K562 (cell line): ENCODE results near the gene ORMDL2. TPM values are rescaled to one million over a fixed set of nuclear protein-coding genes. Genes with fewer than 3 reads are reported as not detected.

Experiments
- ATAC-seq: fragments of 200-7000 bp; cut with Tn5 transposase; 3 replicates; pipeline ENCODE4 v1.9.1; 2020; ENCODE audit warnings: moderate library complexity
- BruUV-seq: library from RNA; stranded (reverse); fragments of 400-500 nt; replicated peaks from 2 replicates; lab custom pipeline; 2021; lab: Mats Ljungman, UMichigan
- CTCF ChIA-PET: fragments of 300-600 bp; formaldehyde crosslinking; extraction: SDS; loops from one replicate; lab custom pipeline; 2021; ENCODE audit warnings: low intra/inter-chr PET ratio; lab: Yijun Ruan, JAX
- POLR2A ChIA-PET: fragments of 300-600, 350-650 bp; sonication (Branson Sonifier 250); formaldehyde crosslinking; extraction: SDS; loops from one replicate; lab custom pipeline; 2021; ENCODE audit warnings: antibody characterized with exemption, inconsistent platforms; lab: Yijun Ruan, JAX
- DNase-seq, 4 experiments: peaks; one replicate each; pipeline versions ENCODE4 v3.0.0 to v3.0.0-alpha.2; 2011 to 2018; ENCODE audit warnings: low spot score in 3 of 4, mixed read lengths in 3 of 4; ENCODE audit errors: extremely low read depth in 1 of 4
- FAIRE-seq: peaks from 2 replicates; lab custom pipeline; 2011; peaks lifted over from hg19 to GRCh38; lab: Jason Lieb, UNC
- H2AFZ ChIP-seq: 2 replicates; pipeline ENCODE4 v1.6.0; 2011; ENCODE audit warnings: low read depth, low read length, control low read depth, inconsistent platforms
- H3K27ac ChIP-seq: fragments of 200-600 bp; 3 replicates; pipeline ENCODE4 v1.8.0; 2011; ENCODE audit warnings: low read depth, mild to moderate bottlenecking, control low read depth, inconsistent platforms, low read length, moderate library complexity, mixed read lengths; ENCODE audit errors: extremely low read depth
- H3K27me3 ChIP-seq, 2 experiments: fragments of 300-600 bp in 1 of 2; 2 replicates in 1 of 2; 3 replicates in 1 of 2; pipeline versions ENCODE4 v1.6.0 to v1.8.0; 2011; ENCODE audit warnings: inconsistent platforms in 2 of 2, low read length in 2 of 2, mild to moderate bottlenecking in 1 of 2, mixed read lengths in 1 of 2, moderate library complexity in 1 of 2; ENCODE audit not compliant: control insufficient read depth in 2 of 2, insufficient read depth in 2 of 2
- H3K36me3 ChIP-seq: fragments of 300-600 bp; 3 replicates; pipeline ENCODE4 v1.8.0; 2011; ENCODE audit warnings: mild to moderate bottlenecking, low read length, inconsistent platforms; ENCODE audit not compliant: control insufficient read depth, insufficient read depth
- H3K4me1 ChIP-seq, 2 experiments: fragments of 200-600 bp in 1 of 2; replicated peaks in 1 of 2; 2 replicates in 1 of 2; 3 replicates in 1 of 2; pipeline versions ENCODE4 v1.5.1 to v1.8.0; 2011; ENCODE audit warnings: inconsistent platforms in 2 of 2, low read length in 2 of 2, mild to moderate bottlenecking in 1 of 2, mixed read lengths in 1 of 2, moderate library complexity in 1 of 2; ENCODE audit not compliant: control insufficient read depth in 2 of 2, insufficient read depth in 2 of 2
- H3K4me2 ChIP-seq: 2 replicates; pipeline ENCODE4 v1.6.1; 2011; ENCODE audit warnings: low read length, control low read depth, inconsistent platforms, mixed read lengths; ENCODE audit not compliant: insufficient read depth
- H3K4me3 ChIP-seq: fragments of 200-600 bp; sonication (generic), shearing (Covaris generic); 2 replicates; pipeline ENCODE4 v1.5.1; 2016; ENCODE audit warnings: control low read depth, inconsistent platforms
- H3K79me2 ChIP-seq: fragments of 200-600 bp; 3 replicates; pipeline ENCODE4 v1.8.0; 2011; ENCODE audit warnings: low read length, inconsistent platforms; ENCODE audit not compliant: control insufficient read depth, insufficient read depth
- H3K9ac ChIP-seq, 2 experiments: 2 replicates each; pipeline versions ENCODE4 v1.6.0 to v1.6.1; 2011; ENCODE audit warnings: low read depth in 2 of 2, low read length in 2 of 2, control low read depth in 1 of 2, inconsistent platforms in 1 of 2, mild to moderate bottlenecking in 1 of 2, mixed read lengths in 1 of 2; ENCODE audit not compliant: insufficient read depth in 1 of 2
- H3K9me1 ChIP-seq: one replicate; pipeline ENCODE4 v1.6.0; 2011; ENCODE audit warnings: inconsistent platforms, mild to moderate bottlenecking, low read length, moderate library complexity; ENCODE audit not compliant: control insufficient read depth, insufficient read depth
- H3K9me3 ChIP-seq: replicated peaks from 2 replicates; pipeline ENCODE4 v1.5.1; 2011; ENCODE audit warnings: low read depth, low read length, inconsistent platforms; ENCODE audit not compliant: control insufficient read depth, insufficient read depth
- H4K20me1 ChIP-seq: replicated peaks from 2 replicates; pipeline ENCODE4 v1.6.1; 2011; ENCODE audit warnings: low read length, inconsistent platforms, mixed read lengths; ENCODE audit not compliant: control insufficient read depth, insufficient read depth
- CEBPB ChIP-seq: fragments of 450-650 bp; IDR thresholded peaks from 2 replicates; pipeline ENCODE4 v1.6.1; 2016; ENCODE audit warnings: missing genetic modification characterization, missing compliant biosample characterization
- CEBPG ChIP-seq, 3 experiments: fragments of 200-800 bp in 1 of 3; sonication (Bioruptor generic) in 1 of 3; sonication (generic) in 1 of 3; formaldehyde crosslinking in 1 of 3; IDR thresholded peaks in 2 of 3; conservative IDR thresholded peaks in 1 of 3; 2 replicates each; pipeline versions ENCODE4 v1.6.1 to v1.8.0; 2016 to 2022; ENCODE audit warnings: missing compliant biosample characterization in 2 of 3, missing genetic modification characterization in 2 of 3, mild to moderate bottlenecking in 1 of 3, missing genetic modification reagents in 1 of 3
- GTF2E2 ChIP-seq: fragments of 200-800 bp; sonication (Bioruptor generic); IDR thresholded peaks from 2 replicates; pipeline ENCODE4 v1.6.1; 2016; ENCODE audit warnings: missing genetic modification characterization, missing compliant biosample characterization
- RBBP5 ChIP-seq: fragments of 200-600 bp; sonication (generic); IDR thresholded peaks from 2 replicates; pipeline ENCODE4 v1.6.1; 2012; ENCODE audit warnings: borderline replicate concordance, mild to moderate bottlenecking, low read length, control low read depth, inconsistent platforms; ENCODE audit not compliant: insufficient read depth, poor library complexity, severe bottlenecking
- SIX5 ChIP-seq, 2 experiments: IDR thresholded peaks; 2 replicates each; pipeline ENCODE4 v1.6.1; 2011; ENCODE audit warnings: low read length in 2 of 2, borderline replicate concordance in 1 of 2, low read depth in 1 of 2, mild to moderate bottlenecking in 1 of 2, moderate library complexity in 1 of 2; ENCODE audit not compliant: insufficient read depth in 1 of 2
- TGIF2 ChIP-seq: sonication (generic); formaldehyde crosslinking; IDR thresholded peaks from 2 replicates; pipeline ENCODE4 v1.8.1; 2022; ENCODE audit warnings: mild to moderate bottlenecking, missing genetic modification reagents, moderate library complexity
- WGBS: fragments of 100-300 bp; shearing (Covaris generic); methylation state at CpG from one replicate; pipeline ENCODE4 v1.1.6; 2016; ENCODE audit warnings: low coverage, mixed read lengths; ENCODE audit not compliant: insufficient coverage; ENCODE audit errors: missing lambda C conversion rate; 5-methylcytosine and 5-hydroxymethylcytosine counted together
- in situ Hi-C: fragments of 300-500 bp; cut with MboI; formaldehyde crosslinking; loops from 4 replicates; pipeline ENCODE4 v1.15.0; 2018; ENCODE audit warnings: inconsistent platforms, mixed read lengths
- intact Hi-C: fragments of 100-400 bp; cut with micrococcal nuclease; formaldehyde crosslinking; loops from 2 replicates; pipeline ENCODE4 v1.14.2; 2022
- polyA plus RNA-seq, 8 experiments: library from polyadenylated mRNA; depleted of rRNA in 4 of 8; stranded (reverse) in 5 of 8; unstranded in 3 of 8; fragments of >200 nt; fragmentation: Nextera tagmentation in 2 of 8; fragmentation: Illumina TruSeq in 1 of 8; extraction: Ambion mirVana in 2 of 8; extraction: Trizol in 1 of 8; gene quantifications; 2 replicates each; pipeline versions ENCODE4 v1.2.1 to v1.2.3, GENCODE V29; 2011 to 2014; ENCODE audit warnings: inconsistent platforms in 1 of 8, missing spikeins in 1 of 8
- total RNA-seq, 7 experiments: library from RNA; depleted of rRNA in 6 of 7; stranded (reverse); fragments of >200 nt in 6 of 7; fragmentation: Illumina TruSeq in 2 of 7; extraction: Trizol in 2 of 7; gene quantifications; 2 replicates each; pipeline versions ENCODE4 v1.2.1 to v1.2.3, GENCODE V29; 2011 to 2021; ENCODE audit warnings: low replicate concordance in 1 of 7

The ORMDL2 gene
- total and polyA plus RNA-seq, 9 of the 15 experiments (the other 6 are each of a cell fraction or from before 2014, with no cell fraction given), result 9.9 to 113 (median 34.4) TPM

- H3K27ac ChIP-seq, result no peak overlapping the region
- H3K36me3 ChIP-seq, result peaks cover 77% of the 10 kb centered on the region
- TF ChIP-seq RBBP5, result no peak
- no peak for TF ChIP-seq CEBPG (CRISPR knock-in tag; IDR thresholded peaks at IDR 0.05)
- 0 out of 4 replicates have a peak, but pooled peaks of 1 of the 2 experiments have one; percentile 17 for TF ChIP-seq CEBPG (tag; conservative IDR thresholded peaks at IDR 0.05 in 1 of 2, IDR thresholded peaks at IDR 0.05 in 1 of 2)
- TF ChIP-seq TGIF2 (CRISPR knock-in tag), result no peak
- no peak for TF ChIP-seq SIX5 (IDR thresholded peaks at IDR 0.05; ENCODE audit: borderline replicate concordance in 1 of 2, insufficient read depth in 1 of 2, low read depth in 1 of 2, low read length in 2 of 2)
- TF ChIP-seq CEBPB, result peak; percentile 61; the same call in 1 of the 2 replicates
- no peak for TF ChIP-seq GTF2E2 (tag)
- no peaks in the 10 kb centered on the region for H3K4me1 ChIP-seq
- no peaks in the 10 kb centered on the region for H3K9me3 ChIP-seq
- CTCF ChIA-PET, result no interaction called here
- no peak overlapping the region for H2AFZ ChIP-seq
- intact Hi-C loops (no loop called here), in situ Hi-C loops (no loop called here)
- peaks cover 91% of the 10 kb centered on the region for H3K79me2 ChIP-seq
- DNase-seq (no peak), FAIRE-seq (no peak), ATAC-seq (no peak)
- WGBS, result 95% methylated on average over 8 of the region's 8 CpGs
- H3K4me2 ChIP-seq, result no peak overlapping the region
- H3K27me3 ChIP-seq, result no peaks in the 10 kb centered on the region
- H3K9ac ChIP-seq, result no peak overlapping the region
- H3K4me3 ChIP-seq, result no peak overlapping the region
- no TSS peak for BruUV-seq
- H3K9me1 ChIP-seq, result no peaks in the 10 kb centered on the region
- POLR2A ChIA-PET, result interaction anchor here (0.6 to 3.8 kb wide), 4 partner anchors 10 to 217 kb away, joined by 3 to 20 read pairs (median 3); partner anchors contain the start of genes ORMDL2 and SARNP
- H4K20me1 ChIP-seq, result peaks cover 14% of the 10 kb centered on the region; the same call in 1 of the 2 replicates
Observed at GRCh38 chr12:55806982-55807381, 10.9 kb upstream of the ORMDL2 start.
